ENCODE results near the gene PCDHA3.
"Not testable (repeated sequence)": the region's sequence is repeated elsewhere in the genome, so short reads cannot be mapped to it uniquely, and the experiment has no call there.

PCDHA3 gene

GRCh38 chr5:140840978-140841962 is 40.4 kb downstream of the PCDHA3 start, which contains the start of gene PCDHA8:
PCDHA8 (plus strand) TSS chr5:140841187; CDS start chr5:140841322, 135 bp downstream.
- Histone ChIP-seq H3K4me3 (ENCODE audit: low read depth, low read length) (no peak within 1 kb of the TSS), H3K4me1 (ENCODE audit: control insufficient read depth, insufficient read depth, low read length) (no peaks in the 10 kb centered on the region), H3K27ac (ENCODE audit: extremely low read depth, low read depth, low read length) (no peak within 1 kb of the TSS), H3K36me3 (ENCODE audit: control insufficient read depth in 2 of 2, insufficient read depth in 1 of 2, low read length in 2 of 2) (no peaks in the 10 kb centered on the region), H3K9me3 (ENCODE audit: control insufficient read depth, insufficient read depth, low read depth, low read length) (no peaks in the 10 kb centered on the region)
- CTCF ChIA-PET, result interaction anchor here (0.6 to 3.9 kb wide), 23 partner anchors 10 to 326 kb away, joined by 3 to 24 read pairs (median 4); partner anchors contain the start of genes PCDHA10, PCDHA13, PCDHA2 and PCDHA5
- POLR2A ChIA-PET, result no interaction called here
- TF ChIP-seq ZNF654 (tag by site-specific recombination; IDR thresholded peaks at IDR 0.05; ENCODE audit: low read depth), result peak; percentile 52
- no peak for TF ChIP-seq ZNF341 (tag by site-specific recombination; IDR thresholded peaks at IDR 0.05; ENCODE audit: low read depth)

DNA sequence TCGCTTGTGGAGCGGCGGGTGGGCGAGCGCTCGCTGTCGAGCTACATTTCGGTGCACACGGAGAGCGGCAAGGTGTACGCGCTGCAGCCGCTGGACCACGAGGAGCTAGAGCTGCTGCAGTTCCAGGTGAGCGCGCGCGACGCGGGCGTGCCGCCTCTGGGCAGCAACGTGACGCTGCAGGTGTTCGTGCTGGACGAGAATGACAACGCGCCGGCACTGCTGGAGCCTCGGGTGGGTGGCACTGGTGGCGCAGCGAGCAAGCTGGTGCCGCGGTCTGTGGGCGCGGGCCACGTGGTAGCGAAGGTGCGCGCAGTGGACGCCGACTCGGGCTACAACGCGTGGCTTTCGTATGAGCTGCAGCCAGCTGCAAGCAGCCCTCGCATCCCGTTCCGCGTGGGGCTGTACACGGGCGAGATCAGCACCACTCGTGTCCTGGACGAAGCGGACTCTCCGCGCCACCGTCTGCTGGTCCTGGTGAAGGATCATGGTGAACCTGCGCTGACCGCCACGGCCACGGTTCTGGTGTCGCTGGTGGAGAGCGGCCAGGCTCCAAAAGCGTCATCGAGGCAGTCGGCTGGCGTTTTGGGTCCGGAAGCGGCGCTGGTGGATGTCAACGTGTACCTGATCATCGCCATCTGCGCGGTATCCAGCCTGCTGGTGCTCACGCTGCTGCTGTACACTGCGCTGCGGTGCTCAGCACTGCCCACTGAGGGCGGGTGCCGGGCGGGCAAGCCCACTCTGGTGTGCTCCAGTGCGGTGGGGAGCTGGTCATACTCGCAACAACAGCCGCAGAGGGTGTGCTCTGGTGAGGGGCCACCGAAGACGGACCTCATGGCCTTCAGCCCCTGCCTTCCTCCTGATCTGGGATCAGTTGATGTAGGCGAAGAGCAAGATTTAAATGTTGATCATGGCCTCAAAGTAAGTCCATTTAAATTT is 42.2 kb downstream of the PCDHA3 start:
- ChIA-PET CTCF (interaction anchor here (0.5 kb wide), 1 partner anchor 39 kb away, joined by 3 read pairs; the partner anchor contains the start of gene PCDHA13), POLR2A (no interaction called here)
- no peaks in the 10 kb centered on the region for H3K4me1 ChIP-seq (ENCODE audit: control insufficient read depth, insufficient read depth, low read length)
- no peak overlapping the region for H3K4me3 ChIP-seq (ENCODE audit: low read depth, low read length)
- H3K36me3 ChIP-seq (ENCODE audit: control insufficient read depth in 2 of 2, insufficient read depth in 1 of 2, low read length in 2 of 2), result no peaks in the 10 kb centered on the region
- TF ChIP-seq ZSCAN30 (tag by site-specific recombination; IDR thresholded peaks at IDR 0.05) (no peak), ZNF571 (tag by site-specific recombination; IDR thresholded peaks at IDR 0.05) (no peak), ZNF621 (tag by site-specific recombination; IDR thresholded peaks at IDR 0.05) (no peak), ZNF175 (tag by site-specific recombination; IDR thresholded peaks at IDR 0.05) (no peak), ZNF768 (tag by site-specific recombination; IDR thresholded peaks at IDR 0.05) (no peak), BCL11A (tag by site-specific recombination; IDR thresholded peaks at IDR 0.05; ENCODE audit: low read depth) (no peak)
- TF ChIP-seq, protein P1, sequence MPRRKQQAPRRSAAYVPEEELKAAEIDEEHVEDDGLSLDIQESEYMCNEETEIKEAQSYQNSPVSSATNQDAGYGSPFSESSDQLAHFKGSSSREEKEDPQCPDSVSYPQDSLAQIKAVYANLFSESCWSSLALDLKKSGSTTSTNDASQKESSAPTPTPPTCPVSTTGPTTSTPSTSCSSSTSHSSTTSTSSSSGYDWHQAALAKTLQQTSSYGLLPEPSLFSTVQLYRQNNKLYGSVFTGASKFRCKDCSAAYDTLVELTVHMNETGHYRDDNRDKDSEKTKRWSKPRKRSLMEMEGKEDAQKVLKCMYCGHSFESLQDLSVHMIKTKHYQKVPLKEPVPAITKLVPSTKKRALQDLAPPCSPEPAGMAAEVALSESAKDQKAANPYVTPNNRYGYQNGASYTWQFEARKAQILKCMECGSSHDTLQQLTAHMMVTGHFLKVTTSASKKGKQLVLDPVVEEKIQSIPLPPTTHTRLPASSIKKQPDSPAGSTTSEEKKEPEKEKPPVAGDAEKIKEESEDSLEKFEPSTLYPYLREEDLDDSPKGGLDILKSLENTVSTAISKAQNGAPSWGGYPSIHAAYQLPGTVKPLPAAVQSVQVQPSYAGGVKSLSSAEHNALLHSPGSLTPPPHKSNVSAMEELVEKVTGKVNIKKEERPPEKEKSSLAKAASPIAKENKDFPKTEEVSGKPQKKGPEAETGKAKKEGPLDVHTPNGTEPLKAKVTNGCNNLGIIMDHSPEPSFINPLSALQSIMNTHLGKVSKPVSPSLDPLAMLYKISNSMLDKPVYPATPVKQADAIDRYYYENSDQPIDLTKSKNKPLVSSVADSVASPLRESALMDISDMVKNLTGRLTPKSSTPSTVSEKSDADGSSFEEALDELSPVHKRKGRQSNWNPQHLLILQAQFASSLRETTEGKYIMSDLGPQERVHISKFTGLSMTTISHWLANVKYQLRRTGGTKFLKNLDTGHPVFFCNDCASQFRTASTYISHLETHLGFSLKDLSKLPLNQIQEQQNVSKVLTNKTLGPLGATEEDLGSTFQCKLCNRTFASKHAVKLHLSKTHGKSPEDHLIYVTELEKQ (tag by site-specific recombination; IDR thresholded peaks at IDR 0.05; ENCODE audit: borderline replicate concordance), result no peak
- TF ChIP-seq, protein P2, sequence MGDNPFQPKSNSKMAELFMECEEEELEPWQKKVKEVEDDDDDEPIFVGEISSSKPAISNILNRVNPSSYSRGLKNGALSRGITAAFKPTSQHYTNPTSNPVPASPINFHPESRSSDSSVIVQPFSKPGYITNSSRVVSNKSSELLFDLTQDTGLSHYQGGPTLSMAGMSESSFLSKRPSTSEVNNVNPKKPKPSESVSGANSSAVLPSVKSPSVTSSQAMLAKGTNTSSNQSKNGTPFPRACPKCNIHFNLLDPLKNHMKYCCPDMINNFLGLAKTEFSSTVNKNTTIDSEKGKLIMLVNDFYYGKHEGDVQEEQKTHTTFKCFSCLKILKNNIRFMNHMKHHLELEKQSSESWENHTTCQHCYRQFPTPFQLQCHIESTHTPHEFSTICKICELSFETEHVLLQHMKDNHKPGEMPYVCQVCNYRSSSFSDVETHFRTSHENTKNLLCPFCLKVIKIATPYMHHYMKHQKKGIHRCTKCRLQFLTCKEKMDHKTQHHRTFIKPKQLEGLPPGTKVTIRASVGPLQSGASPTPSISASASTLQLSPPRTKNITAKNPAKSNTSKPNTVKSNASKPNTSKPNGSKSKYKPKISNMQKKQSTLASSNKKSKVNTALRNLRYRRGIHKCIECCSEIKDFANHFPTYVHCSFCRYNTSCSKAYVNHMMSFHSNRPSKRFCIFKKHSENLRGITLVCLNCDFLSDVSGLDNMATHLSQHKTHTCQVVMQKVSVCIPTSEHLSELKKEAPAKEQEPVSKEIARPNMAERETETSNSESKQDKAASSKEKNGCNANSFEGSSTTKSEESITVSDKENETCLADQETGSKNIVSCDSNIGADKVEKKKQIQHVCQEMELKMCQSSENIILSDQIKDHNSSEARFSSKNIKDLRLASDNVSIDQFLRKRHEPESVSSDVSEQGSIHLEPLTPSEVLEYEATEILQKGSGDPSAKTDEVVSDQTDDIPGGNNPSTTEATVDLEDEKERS (tag by site-specific recombination; IDR thresholded peaks at IDR 0.05), result no peak
- H3K9me3 ChIP-seq (ENCODE audit: control insufficient read depth, insufficient read depth, low read depth, low read length), result no peaks in the 10 kb centered on the region
- H3K27ac ChIP-seq (ENCODE audit: extremely low read depth, low read depth, low read length), result no peak overlapping the region

- H3K9me3 ChIP-seq (ENCODE audit: control insufficient read depth, insufficient read depth, low read depth, low read length); POLR2A ChIA-PET; H3K4me1 ChIP-seq (ENCODE audit: control insufficient read depth, insufficient read depth, low read length); H3K27ac ChIP-seq (ENCODE audit: extremely low read depth, low read depth, low read length); H3K36me3 ChIP-seq (ENCODE audit: control insufficient read depth in 2 of 2, insufficient read depth in 1 of 2, low read length in 2 of 2); H3K4me3 ChIP-seq (ENCODE audit: low read depth, low read length): not testable (repeated sequence)
- CTCF ChIA-PET, result interaction anchor here (0.7 kb wide), 1 partner anchor 17 kb away, joined by 3 read pairs; no protein-coding TSS in a partner anchor
Observed at GRCh38 chr5:140848139-140849102, 47.6 kb downstream of the PCDHA3 start, which contains the start of gene PCDHA9. PCDHA9 (plus strand) TSS chr5:140848382; CDS start chr5:140848496, 114 bp downstream.

DNA sequence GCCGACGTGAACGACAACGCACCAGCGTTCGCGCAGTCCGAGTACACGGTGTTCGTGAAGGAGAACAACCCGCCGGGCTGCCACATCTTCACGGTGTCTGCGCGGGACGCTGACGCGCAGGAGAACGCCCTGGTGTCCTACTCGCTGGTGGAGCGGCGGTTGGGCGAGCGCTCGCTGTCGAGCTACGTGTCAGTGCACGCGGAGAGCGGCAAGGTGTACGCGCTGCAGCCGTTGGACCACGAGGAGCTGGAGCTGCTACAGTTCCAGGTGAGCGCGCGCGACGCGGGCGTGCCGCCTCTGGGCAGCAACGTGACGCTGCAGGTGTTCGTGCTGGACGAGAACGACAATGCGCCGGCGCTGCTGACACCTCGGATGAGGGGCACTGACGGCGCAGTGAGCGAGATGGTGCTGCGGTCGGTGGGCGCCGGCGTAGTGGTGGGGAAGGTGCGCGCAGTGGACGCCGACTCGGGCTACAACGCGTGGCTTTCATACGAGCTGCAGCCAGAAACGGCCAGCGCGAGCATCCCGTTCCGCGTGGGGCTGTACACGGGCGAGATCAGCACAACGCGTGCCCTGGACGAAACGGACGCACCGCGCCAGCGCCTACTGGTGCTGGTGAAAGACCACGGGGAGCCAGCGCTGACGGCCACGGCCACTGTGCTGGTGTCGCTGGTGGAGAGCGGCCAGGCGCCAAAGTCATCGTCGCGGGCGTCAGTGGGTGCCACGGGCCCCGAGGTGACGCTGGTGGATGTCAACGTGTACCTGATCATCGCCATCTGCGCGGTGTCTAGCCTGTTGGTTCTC is 49.2 kb downstream of the PCDHA3 start:
- H3K4me1 ChIP-seq (ENCODE audit: control insufficient read depth, insufficient read depth, low read length); H3K36me3 ChIP-seq (ENCODE audit: control insufficient read depth in 2 of 2, insufficient read depth in 1 of 2, low read length in 2 of 2); H3K27ac ChIP-seq (ENCODE audit: extremely low read depth, low read depth, low read length); H3K4me3 ChIP-seq (ENCODE audit: low read depth, low read length); H3K9me3 ChIP-seq (ENCODE audit: control insufficient read depth, insufficient read depth, low read depth, low read length); POLR2A ChIA-PET: not testable (repeated sequence)
- CTCF ChIA-PET, result interaction anchor here (0.6 kb wide), 1 partner anchor 950 kb away, joined by 3 read pairs; no protein-coding TSS in a partner anchor

Data from HEK293 (cell line).